Caco-2 (cell line): ENCODE measurements around the gene JAKMIP3. TPM values are rescaled to one million over a fixed set of nuclear protein-coding genes. Genes with fewer than 3 reads are reported as not detected.

Experiments
- BruUV-seq: library from RNA; stranded (reverse); fragments of 400-500 nt; replicated peaks from 2 replicates; lab custom pipeline; 2021; lab: Mats Ljungman, UMichigan
- CTCF ChIA-PET: fragments of 300-600 bp; sonication (Branson Sonifier 250); formaldehyde crosslinking; loops from one replicate; lab custom pipeline; 2022; ENCODE audit warnings: antibody characterized with exemption; lab: Charles Lee
- POLR2A ChIA-PET: fragments of 300-600 bp; sonication (Branson Sonifier 250); formaldehyde crosslinking; loops from one replicate; lab custom pipeline; 2022; ENCODE audit warnings: antibody characterized with exemption; lab: Charles Lee
- DNase-seq, 2 experiments: peaks; one replicate each; pipeline versions ENCODE4 v3.0.0 to v3.0.0-alpha.2; 2020 to 2022
- H3K27me3 ChIP-seq: replicated peaks from 2 replicates; pipeline ENCODE4 v1.6.0; 2011; ENCODE audit warnings: low read length; ENCODE audit not compliant: control insufficient read depth, insufficient read depth
- H3K36me3 ChIP-seq: 2 replicates; pipeline ENCODE4 v1.5.1; 2011; ENCODE audit warnings: low read length; ENCODE audit not compliant: control insufficient read depth, insufficient read depth
- H3K4me1 ChIP-seq: fragments of 250-450 bp; sonication (Bioruptor Pico); 2 replicates; pipeline ENCODE4 v1.5.1; 2020; ENCODE audit warnings: mild to moderate bottlenecking
- H3K4me3 ChIP-seq: 2 replicates; pipeline ENCODE4 v1.5.1; 2011; ENCODE audit warnings: low read depth, mild to moderate bottlenecking, control low read depth, low read length
- H3K9me3 ChIP-seq: fragments of 250-450 bp; sonication (Bioruptor Pico); 2 replicates; pipeline ENCODE4 v1.5.1; 2020; ENCODE audit warnings: mild to moderate bottlenecking, moderate library complexity
- H3K27ac Mint-ChIP-seq: one replicate; pipeline ENCODE4 v1.8.0; 2022; ENCODE audit warnings: mixed read lengths; ENCODE audit not compliant: unreplicated experiment
- H3K27me3 Mint-ChIP-seq: one replicate; pipeline ENCODE4 v1.8.0; 2022; ENCODE audit warnings: mixed read lengths; ENCODE audit not compliant: insufficient read depth, unreplicated experiment
- H3K36me3 Mint-ChIP-seq: one replicate; pipeline ENCODE4 v1.8.0; 2022; ENCODE audit warnings: mild to moderate bottlenecking, mixed read lengths; ENCODE audit not compliant: insufficient read depth, unreplicated experiment
- H3K4me1 Mint-ChIP-seq: one replicate; pipeline ENCODE4 v1.8.0; 2022; ENCODE audit warnings: low read depth, mixed read lengths; ENCODE audit not compliant: unreplicated experiment
- H3K4me3 Mint-ChIP-seq: one replicate; pipeline ENCODE4 v1.8.0; 2022; ENCODE audit warnings: mild to moderate bottlenecking, moderate library complexity, mixed read lengths; ENCODE audit not compliant: unreplicated experiment
- H3K9me3 Mint-ChIP-seq: one replicate; pipeline ENCODE4 v1.8.0; 2022; ENCODE audit warnings: mixed read lengths; ENCODE audit not compliant: unreplicated experiment
- CTCF ChIP-seq, 2 experiments: fragments of 200-600 bp in 1 of 2; IDR thresholded peaks; 1 replicate in 1 of 2; 2 replicates in 1 of 2; pipeline versions ENCODE4 v1.5.1 to v1.8.0; 2011 to 2022; ENCODE audit warnings: antibody characterized with exemption in 1 of 2, control low read depth in 1 of 2, inconsistent platforms in 1 of 2, low read depth in 1 of 2, low read length in 1 of 2, mild to moderate bottlenecking in 1 of 2, moderate library complexity in 1 of 2; ENCODE audit not compliant: insufficient read depth in 1 of 2, severe bottlenecking in 1 of 2, unreplicated experiment in 1 of 2
- intact Hi-C: fragments of 100-400 bp; cut with micrococcal nuclease; formaldehyde crosslinking; loops from one replicate; pipeline ENCODE4 v1.10.0; 2022; ENCODE audit not compliant: unreplicated experiment
- total RNA-seq: library from RNA; stranded (reverse); gene quantifications from 2 replicates; pipeline ENCODE4 v1.2.3, GENCODE V29; 2022

Gene JAKMIP3
- total RNA-seq, 1 experiment from 2014 or later, result 0.50 TPM

GRCh38 chr10:132040046-132040445, 25.7 kb upstream of the JAKMIP3 start:
- Mint-ChIP-seq H3K4me3 (no peak overlapping the region), H3K36me3 (no peaks in the 10 kb centered on the region), H3K27me3 (peaks cover 32% of the 10 kb centered on the region), H3K9me3 (no peaks in the 10 kb centered on the region), H3K4me1 (peaks cover 5% of the 10 kb centered on the region), H3K27ac (no peak overlapping the region)
- Histone ChIP-seq H3K27me3 (no peaks in the 10 kb centered on the region; the same call in 1 of the 2 replicates), H3K9me3 (no peaks in the 10 kb centered on the region), H3K4me1 (no peaks in the 10 kb centered on the region), H3K36me3 (no peaks in the 10 kb centered on the region), H3K4me3 (no peak overlapping the region)
- TF ChIP-seq CTCF (IDR thresholded peaks at IDR 0.05; ENCODE audit: insufficient read depth in 1 of 2, low read depth in 1 of 2, low read length in 1 of 2, severe bottlenecking in 1 of 2, unreplicated experiment in 1 of 2), result no peak
- no TSS peak for BruUV-seq
- intact Hi-C loops, result no loop called here
- no peak for DNase-seq
- ChIA-PET CTCF (no interaction called here), POLR2A (no interaction called here)

GRCh38 chr10:132041340-132041739, 24.4 kb upstream of the JAKMIP3 start:
- no TSS peak for BruUV-seq
- intact Hi-C loops, result no loop called here
- CTCF ChIA-PET, result no interaction called here
- no peaks in the 10 kb centered on the region for H3K36me3 ChIP-seq
- peaks cover 5% of the 10 kb centered on the region for H3K4me1 Mint-ChIP-seq
- no peaks in the 10 kb centered on the region for H3K4me1 ChIP-seq
- no peak overlapping the region for H3K27ac Mint-ChIP-seq
- no peak for TF ChIP-seq CTCF (IDR thresholded peaks at IDR 0.05; ENCODE audit: insufficient read depth in 1 of 2, low read depth in 1 of 2, low read length in 1 of 2, severe bottlenecking in 1 of 2, unreplicated experiment in 1 of 2)
- no peaks in the 10 kb centered on the region for H3K9me3 Mint-ChIP-seq
- H3K4me3 Mint-ChIP-seq, result no peak overlapping the region
- H3K4me3 ChIP-seq, result no peak overlapping the region
- H3K27me3 Mint-ChIP-seq, result peaks cover 27% of the 10 kb centered on the region
- H3K9me3 ChIP-seq, result no peaks in the 10 kb centered on the region
- no peaks in the 10 kb centered on the region; the same call in 1 of the 2 replicates for H3K27me3 ChIP-seq
- no peak for DNase-seq
- POLR2A ChIA-PET, result no interaction called here
- H3K36me3 Mint-ChIP-seq, result no peaks in the 10 kb centered on the region

- Mint-ChIP-seq H3K27me3 (peaks cover 28% of the 10 kb centered on the region), H3K4me1 (no peaks in the 10 kb centered on the region), H3K9me3 (no peaks in the 10 kb centered on the region), H3K27ac (no peak overlapping the region), H3K36me3 (no peaks in the 10 kb centered on the region), H3K4me3 (no peak overlapping the region)
- Histone ChIP-seq H3K9me3 (no peaks in the 10 kb centered on the region), H3K36me3 (no peaks in the 10 kb centered on the region), H3K27me3 (no peaks in the 10 kb centered on the region; the same call in 1 of the 2 replicates), H3K4me3 (no peak overlapping the region), H3K4me1 (no peaks in the 10 kb centered on the region)
- no peak for DNase-seq
- ChIA-PET CTCF (no interaction called here), POLR2A (no interaction called here)
- intact Hi-C loops, result no loop called here
- TF ChIP-seq CTCF (IDR thresholded peaks at IDR 0.05; ENCODE audit: insufficient read depth in 1 of 2, low read depth in 1 of 2, low read length in 1 of 2, severe bottlenecking in 1 of 2, unreplicated experiment in 1 of 2), result no peak
- BruUV-seq, result no TSS peak
Measured at GRCh38 chr10:132043861-132044695, 21.7 kb upstream of the JAKMIP3 start.
